Activated CD8-positive, alpha-beta memory T cell treated with anti-CD3 and anti-CD28 coated beads, Interleukin-2, amount 10 ng/mL, durations not matched to agents 7 days and 5 days (primary cell): ENCODE data around the gene TOMM20. TPM values are rescaled to one million over a fixed set of nuclear protein-coding genes. Genes with fewer than 3 reads are reported as not detected.
"Not testable (repeated sequence)": the region's sequence is repeated elsewhere in the genome, so short reads cannot be mapped to it uniquely, and the experiment has no call there.

ENCODE experiments used
- ATAC-seq: fragments of 150-1000 bp; cut with Tn5 transposase; one replicate; pipeline ENCODE4 v1.10.0; 2021; ENCODE audit warnings: moderate library complexity
- CTCF ChIA-PET: fragments of 350-600 bp; sonication (Branson Sonifier 250); formaldehyde crosslinking; loops from one replicate; lab custom pipeline; 2021; ENCODE audit warnings: antibody characterized with exemption; lab: Charles Lee
- DNase-seq: peaks from one replicate; pipeline ENCODE4 v3.0.0-alpha.2; 2020
- H3K27ac Mint-ChIP-seq: one replicate; pipeline ENCODE4 v1.8.0; 2021; ENCODE audit warnings: mild to moderate bottlenecking, mixed read lengths
- H3K27me3 Mint-ChIP-seq: one replicate; pipeline ENCODE4 v1.8.0; 2021; ENCODE audit warnings: mixed read lengths
- H3K36me3 Mint-ChIP-seq: one replicate; pipeline ENCODE4 v1.8.0; 2021; ENCODE audit warnings: mild to moderate bottlenecking, mixed read lengths
- H3K4me1 Mint-ChIP-seq: one replicate; pipeline ENCODE4 v1.8.0; 2021; ENCODE audit warnings: mixed read lengths
- H3K4me3 Mint-ChIP-seq: one replicate; pipeline ENCODE4 v1.8.0; 2021; ENCODE audit warnings: mild to moderate bottlenecking, moderate library complexity, mixed read lengths
- H3K9me3 Mint-ChIP-seq: one replicate; pipeline ENCODE4 v1.8.0; 2022; ENCODE audit warnings: low read depth, mixed read lengths
- total RNA-seq, 2 experiments: library from RNA; stranded (reverse); gene quantifications; one replicate each; pipeline ENCODE4 v1.2.3, GENCODE V29; 2021

TOMM20 gene
- total RNA-seq, 2 experiments from 2014 or later: 71.1 to 76.7 TPM

GRCh38 chr1:235107368-235108184 is 21.1 kb downstream of the TOMM20 start:
- CTCF ChIA-PET: interaction anchor here (0.9 to 9.5 kb wide), 5 partner anchors 13 to 396 kb away, joined by 3 to 73 read pairs (median 8); partner anchors contain the start of genes B3GALNT2 and TOMM20
- ATAC-seq: no peak
- H3K27ac Mint-ChIP-seq: no peak overlapping the region
- H3K36me3 Mint-ChIP-seq: peaks cover 42% of the 10 kb centered on the region
- H3K9me3 Mint-ChIP-seq: no peaks in the 10 kb centered on the region
- H3K4me1 Mint-ChIP-seq: peaks cover 43% of the 10 kb centered on the region
- no peak for DNase-seq
- no peaks in the 10 kb centered on the region for H3K27me3 Mint-ChIP-seq
- H3K4me3 Mint-ChIP-seq: no peak overlapping the region

DNA sequence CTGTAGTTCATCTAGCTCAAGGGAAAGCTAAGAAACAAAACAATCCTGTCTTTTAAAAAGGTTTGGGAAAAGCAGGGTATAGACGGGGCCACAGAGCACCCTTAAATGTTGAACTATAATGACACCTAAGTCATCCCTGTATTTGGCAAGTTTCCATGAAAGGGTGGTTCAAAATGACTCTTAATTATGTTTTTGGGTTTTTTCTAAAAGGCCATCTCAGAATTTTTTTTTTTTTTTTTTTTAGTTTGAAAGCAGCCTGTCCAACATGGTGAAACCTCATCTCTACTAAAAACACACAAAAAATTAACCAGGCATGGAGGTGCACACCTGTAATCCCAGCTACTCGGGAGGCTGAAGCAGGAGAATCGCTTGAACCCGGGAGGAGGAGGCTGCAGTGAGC is 22.2 kb downstream of the TOMM20 start:
- ATAC-seq: no peak
- Mint-ChIP-seq H3K27ac (peak overlapping the region; percentile 67), H3K27me3 (no peaks in the 10 kb centered on the region), H3K9me3 (no peaks in the 10 kb centered on the region), H3K4me1 (peaks cover 46% of the 10 kb centered on the region), H3K36me3 (peaks cover 37% of the 10 kb centered on the region), H3K4me3 (peak overlapping the region; percentile 21)
- no peak for DNase-seq
- CTCF ChIA-PET: interaction anchor here (0.9 to 9.5 kb wide), 6 partner anchors 13 to 620 kb away, joined by 3 to 73 read pairs (median 4); partner anchors contain the start of gene TOMM20

- peak overlapping the region; percentile 73 for H3K4me3 Mint-ChIP-seq
- peak; percentile 79 for ATAC-seq
- H3K4me1 Mint-ChIP-seq: peaks cover 46% of the 10 kb centered on the region
Measured at GRCh38 chr1:235105051-235106043, 23.3 kb downstream of the TOMM20 start.

DNA sequence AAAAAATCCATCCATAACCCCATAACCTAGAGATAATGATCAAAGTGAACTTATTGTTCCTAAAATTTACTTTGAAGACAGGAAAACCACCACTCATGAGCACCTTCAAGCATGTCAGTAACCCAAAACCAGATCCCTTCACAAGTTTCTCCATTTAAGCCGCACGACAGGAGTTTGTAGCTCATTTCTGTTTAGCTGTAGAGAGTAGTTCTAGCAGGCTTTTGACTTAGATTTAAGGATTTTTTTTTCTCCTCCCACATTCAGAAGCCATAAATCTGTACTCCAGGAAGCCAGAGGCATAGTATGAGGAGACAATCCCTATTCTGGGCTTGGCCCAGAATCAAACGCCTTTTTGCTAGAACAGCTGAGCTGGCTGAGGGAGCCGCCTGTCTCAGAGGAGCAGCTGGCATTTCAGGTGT is 25.6 kb downstream of the TOMM20 start:
- Mint-ChIP-seq H3K4me1 (peaks cover 42% of the 10 kb centered on the region), H3K36me3 (peaks cover 11% of the 10 kb centered on the region), H3K27ac (no peak overlapping the region), H3K4me3 (no peak overlapping the region), H3K9me3 (no peaks in the 10 kb centered on the region), H3K27me3 (peaks cover 4% of the 10 kb centered on the region)
- DNase-seq (no peak), ATAC-seq (no peak)
- CTCF ChIA-PET: interaction anchor here (0.7 to 9.5 kb wide), 6 partner anchors 10 to 402 kb away, joined by 3 to 73 read pairs (median 6); partner anchors contain the start of gene B3GALNT2

More at GRCh38 chr1:235105051-235106043, 23.3 kb downstream of the TOMM20 start:
- Mint-ChIP-seq H3K9me3 (no peaks in the 10 kb centered on the region), H3K27me3 (peaks cover 4% of the 10 kb centered on the region), H3K36me3 (peaks cover 28% of the 10 kb centered on the region), H3K27ac (peak overlapping the region; percentile 97)
- CTCF ChIA-PET: interaction anchor here (0.7 to 9.5 kb wide), 34 partner anchors 10 to 618 kb away, joined by 3 to 73 read pairs (median 4); partner anchors contain the start of genes B3GALNT2 and TOMM20
- peak; percentile 74 for DNase-seq

- CTCF ChIA-PET: interaction anchor here (1.2 to 9.5 kb wide), 5 partner anchors 9 to 314 kb away, joined by 3 to 73 read pairs (median 9); no protein-coding TSS in a partner anchor
- DNase-seq: no peak
- H3K27me3 Mint-ChIP-seq: peaks cover 4% of the 10 kb centered on the region
- peaks cover 8% of the 10 kb centered on the region for H3K36me3 Mint-ChIP-seq
- ATAC-seq: no peak
- no peak overlapping the region for H3K4me3 Mint-ChIP-seq
- H3K4me1 Mint-ChIP-seq: peaks cover 39% of the 10 kb centered on the region
- H3K9me3 Mint-ChIP-seq: no peaks in the 10 kb centered on the region
- no peak overlapping the region for H3K27ac Mint-ChIP-seq
Measured at GRCh38 chr1:235102259-235102582, 26.4 kb downstream of the TOMM20 start.

DNA sequence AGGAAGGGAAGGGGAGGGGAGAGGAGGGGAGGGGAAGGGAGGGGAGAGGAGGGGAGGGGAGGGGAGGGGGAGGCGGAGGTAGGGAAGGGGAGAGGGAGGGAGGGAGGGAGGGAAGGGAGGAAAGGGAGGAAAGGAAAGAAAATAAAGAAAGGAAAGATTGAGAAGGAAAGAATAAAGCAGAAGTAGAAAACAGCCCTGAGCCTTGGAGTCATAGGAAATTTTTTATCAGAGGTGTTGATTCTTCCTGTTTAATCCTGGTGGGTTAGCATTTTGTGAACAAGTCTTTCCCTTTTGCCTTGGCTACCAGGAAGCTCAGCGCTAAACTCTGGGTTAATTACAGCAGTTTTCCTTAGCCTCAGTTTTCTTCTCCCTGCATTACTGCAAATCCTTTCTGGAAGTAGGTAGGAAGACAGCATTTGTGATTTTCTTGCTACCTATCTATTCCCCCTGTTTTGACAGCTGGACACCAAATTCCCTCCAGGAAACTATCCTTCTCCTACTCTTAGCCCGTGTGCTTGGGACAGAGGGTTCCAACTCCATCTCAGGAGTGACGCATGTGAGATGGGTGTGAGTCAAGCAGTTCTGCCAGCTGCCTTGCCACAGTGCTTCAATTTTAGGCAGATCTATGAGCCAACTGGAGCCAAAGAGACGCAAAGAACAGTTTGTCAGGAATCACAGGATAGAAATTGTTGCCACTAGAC is 26.9 kb downstream of the TOMM20 start:
- H3K36me3 Mint-ChIP-seq: peaks cover 5% of the 10 kb centered on the region
- H3K4me1 Mint-ChIP-seq: peaks cover 34% of the 10 kb centered on the region
- peaks cover 4% of the 10 kb centered on the region for H3K27me3 Mint-ChIP-seq
- DNase-seq (no peak), ATAC-seq (no peak)
- no peaks in the 10 kb centered on the region for H3K9me3 Mint-ChIP-seq
- no peak overlapping the region for H3K27ac Mint-ChIP-seq
- CTCF ChIA-PET: interaction anchor here (1.0 to 9.5 kb wide), 5 partner anchors 8 to 314 kb away, joined by 3 to 73 read pairs (median 4); no protein-coding TSS in a partner anchor
- H3K4me3 Mint-ChIP-seq: no peak overlapping the region

DNA sequence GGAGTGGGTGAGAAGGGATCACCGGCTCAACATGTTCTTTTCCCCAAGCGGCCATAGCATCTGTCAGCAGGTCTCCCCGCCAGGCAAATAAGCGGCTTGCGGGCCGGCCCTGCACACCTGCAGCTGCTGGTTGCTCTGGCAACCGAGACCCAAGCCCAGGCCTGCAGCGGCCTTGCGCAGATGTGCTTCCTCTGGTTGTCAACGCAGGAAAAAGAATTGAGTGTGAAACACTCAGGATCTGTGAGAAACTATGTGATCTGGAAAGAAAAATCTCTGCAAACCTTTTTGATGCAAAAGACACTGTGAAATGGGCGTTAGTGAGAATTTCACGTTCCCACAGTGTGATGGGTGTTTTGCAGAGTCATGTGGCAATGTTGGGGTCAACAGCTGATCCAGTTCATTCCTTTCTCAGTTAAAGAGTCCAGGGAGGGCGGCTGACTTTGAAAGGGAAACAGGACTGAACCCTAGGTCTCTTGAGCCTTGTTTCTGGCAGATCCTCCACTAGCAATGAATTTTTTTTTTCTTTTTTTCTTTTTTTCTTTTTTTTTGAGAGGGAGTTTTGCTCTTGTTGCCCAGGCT is 28.4 kb downstream of the TOMM20 start:
- Mint-ChIP-seq H3K4me1 (peaks cover 23% of the 10 kb centered on the region), H3K36me3 (peaks cover 3% of the 10 kb centered on the region), H3K27ac (no peak overlapping the region), H3K27me3 (peaks cover 5% of the 10 kb centered on the region), H3K4me3 (no peak overlapping the region), H3K9me3 (no peaks in the 10 kb centered on the region)
- CTCF ChIA-PET: interaction anchor here (9.5 kb wide), 1 partner anchor 316 kb away, joined by 73 read pairs; no protein-coding TSS in a partner anchor
- no peak for ATAC-seq
- no peak for DNase-seq

DNA sequence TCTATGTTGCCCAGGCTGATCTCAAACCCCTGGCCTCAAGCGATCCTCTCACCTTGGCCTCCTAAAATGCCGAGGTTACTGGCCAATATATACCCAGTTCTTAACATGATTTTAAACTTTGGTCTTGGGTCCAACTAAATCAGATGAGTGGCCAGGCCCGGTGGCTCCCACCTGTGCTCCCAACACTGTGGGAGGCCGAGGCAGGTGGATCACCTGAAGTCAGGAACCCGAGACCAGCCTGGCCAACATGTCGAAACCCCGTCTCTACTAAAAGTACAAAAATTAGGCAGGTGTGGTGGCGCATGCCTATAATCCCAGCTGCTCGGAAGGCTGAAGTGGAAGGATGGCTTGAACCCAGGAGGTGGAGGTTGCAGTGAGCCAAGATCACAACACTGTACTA is 29.6 kb downstream of the TOMM20 start:
- Mint-ChIP-seq H3K9me3 (no peaks in the 10 kb centered on the region), H3K36me3 (peaks cover 3% of the 10 kb centered on the region), H3K4me1 (peaks cover 12% of the 10 kb centered on the region), H3K27me3 (peaks cover 5% of the 10 kb centered on the region), H3K27ac (no peak overlapping the region), H3K4me3 (no peak overlapping the region)
- peak; percentile 36 for DNase-seq
- CTCF ChIA-PET: interaction anchor here (0.6 kb wide), 1 partner anchor 317 kb away, joined by 3 read pairs; no protein-coding TSS in a partner anchor
- no peak for ATAC-seq

GRCh38 chr1:235098547-235098946 is 30.1 kb downstream of the TOMM20 start:
- peaks cover 1% of the 10 kb centered on the region for H3K36me3 Mint-ChIP-seq
- H3K27ac Mint-ChIP-seq: no peak overlapping the region
- DNase-seq (peak; percentile 8), ATAC-seq (no peak)
- no peaks in the 10 kb centered on the region for H3K9me3 Mint-ChIP-seq
- CTCF ChIA-PET: interaction anchor here (0.6 kb wide), 1 partner anchor 317 kb away, joined by 3 read pairs; no protein-coding TSS in a partner anchor
- H3K4me3 Mint-ChIP-seq: no peak overlapping the region
- peaks cover 7% of the 10 kb centered on the region for H3K27me3 Mint-ChIP-seq
- peaks cover 12% of the 10 kb centered on the region for H3K4me1 Mint-ChIP-seq

GRCh38 chr1:235097501-235097900 is 31.1 kb downstream of the TOMM20 start:
- H3K27me3 Mint-ChIP-seq, H3K9me3 Mint-ChIP-seq, ATAC-seq, H3K4me1 Mint-ChIP-seq, CTCF ChIA-PET, H3K36me3 Mint-ChIP-seq, H3K4me3 Mint-ChIP-seq, H3K27ac Mint-ChIP-seq: not testable (repeated sequence)
- peak; percentile 28 for DNase-seq

- H3K4me3 Mint-ChIP-seq: no peak overlapping the region
- peaks cover 6% of the 10 kb centered on the region for H3K27me3 Mint-ChIP-seq
- no peaks in the 10 kb centered on the region for H3K9me3 Mint-ChIP-seq
- H3K36me3 Mint-ChIP-seq: no peaks in the 10 kb centered on the region
- DNase-seq (no peak), ATAC-seq (no peak)
- H3K4me1 Mint-ChIP-seq: peaks cover 8% of the 10 kb centered on the region
- CTCF ChIA-PET: interaction anchor here (0.9 to 3.4 kb wide), 7 partner anchors 9 to 574 kb away, joined by 3 to 29 read pairs (median 4); no protein-coding TSS in a partner anchor
- no peak overlapping the region for H3K27ac Mint-ChIP-seq
Measured at GRCh38 chr1:235095938-235096562, 32.6 kb downstream of the TOMM20 start.
